Measurements from ENCODE around the gene TSPAN17. TPM values are rescaled to one million over a fixed set of nuclear protein-coding genes. Genes with fewer than 3 reads are reported as not detected.

TSPAN17 gene
- total RNA-seq, 4 donors from 2014 or later: 12.1 to 24.1 (median 15.6) TPM

GRCh38 chr5:176651472-176651980 lies 4.2 kb downstream of the TSPAN17 start:
- intact Hi-C loops (cut with DNase I; ENCODE audit: low total_unique reads): no loop called here
- no peak for DNase-seq (ENCODE audit: low spot score in 2 of 2)
- H3K4me3 ChIP-seq (ENCODE audit: low read depth, poor library complexity, severe bottlenecking): no peak overlapping the region
- TF ChIP-seq POLR2A (IDR thresholded peaks at IDR 0.05) (no peak), CTCF (IDR thresholded peaks at IDR 0.05) (no peak)
- 91% methylated on average over 17 of the region's 17 CpGs for WGBS, 2 donors

GRCh38 chr5:176652136-176652535 lies 4.9 kb downstream of the TSPAN17 start:
- WGBS, 2 donors: 68 to 87% methylated on average over 8 of the region's 8 CpGs
- no peak for TF ChIP-seq POLR2A (IDR thresholded peaks at IDR 0.05)
- no peak for TF ChIP-seq CTCF (IDR thresholded peaks at IDR 0.05)
- no peak for DNase-seq (ENCODE audit: low spot score in 2 of 2)
- no peak overlapping the region for H3K4me3 ChIP-seq (ENCODE audit: low read depth, poor library complexity, severe bottlenecking)
- intact Hi-C loops (cut with DNase I; ENCODE audit: low total_unique reads): no loop called here

GRCh38 chr5:176653401-176654385 lies 6.4 kb downstream of the TSPAN17 start:
- intact Hi-C loops (cut with DNase I; ENCODE audit: low total_unique reads): no loop called here
- no peak for TF ChIP-seq CTCF (IDR thresholded peaks at IDR 0.05)
- TF ChIP-seq POLR2A (IDR thresholded peaks at IDR 0.05): no peak
- WGBS, 2 donors: 54 to 63% methylated on average over 15 to 18 of the region's 18 CpGs

GRCh38 chr5:176654856-176655255 lies 7.6 kb downstream of the TSPAN17 start:
- intact Hi-C loops (cut with DNase I; ENCODE audit: low total_unique reads): no loop called here
- DNase-seq (ENCODE audit: low spot score in 2 of 2): no peak
- 80 to 88% methylated on average over 14 of the region's 14 CpGs for WGBS, 2 donors
- H3K4me3 ChIP-seq (ENCODE audit: low read depth, poor library complexity, severe bottlenecking): no peak overlapping the region
- TF ChIP-seq POLR2A (IDR thresholded peaks at IDR 0.05): no peak
- no peak for TF ChIP-seq CTCF (IDR thresholded peaks at IDR 0.05)

More at GRCh38 chr5:176653401-176654385, 6.4 kb downstream of the TSPAN17 start:
- DNase-seq (ENCODE audit: low spot score in 2 of 2): no peak
- H3K4me3 ChIP-seq (ENCODE audit: low read depth, poor library complexity, severe bottlenecking): no peak overlapping the region

- 88 to 91% methylated on average over 5 to 13 of the region's 13 CpGs for WGBS, 2 donors
- TF ChIP-seq POLR2A (IDR thresholded peaks at IDR 0.05): no peak
- TF ChIP-seq CTCF (IDR thresholded peaks at IDR 0.05): no peak
- no peak for DNase-seq (ENCODE audit: low spot score in 2 of 2)
- intact Hi-C loops (cut with DNase I; ENCODE audit: low total_unique reads): no loop called here
- no peak overlapping the region for H3K4me3 ChIP-seq (ENCODE audit: low read depth, poor library complexity, severe bottlenecking)
Observed at GRCh38 chr5:176656467-176656990, 9.2 kb downstream of the TSPAN17 start.

Data from lower leg skin (tissue), 4 donors.